Panc1 (cell line): ENCODE results near the gene SLC30A5. TPM values are rescaled to one million over a fixed set of nuclear protein-coding genes. Genes with fewer than 3 reads are reported as not detected.

Experiments
- ATAC-seq: fragments of 200-7000 bp; cut with Tn5 transposase; 2 replicates; pipeline ENCODE4 v1.9.1; 2020; ENCODE audit warnings: mild to moderate bottlenecking, moderate library complexity
- BruUV-seq: library from RNA; stranded (reverse); fragments of 400-500 nt; replicated peaks from 2 replicates; lab custom pipeline; 2021; lab: Mats Ljungman, UMichigan
- CTCF ChIA-PET: fragments of 300-600 bp; sonication (Branson Sonifier 250); formaldehyde crosslinking; loops from one replicate; lab custom pipeline; 2022; ENCODE audit warnings: antibody characterized with exemption; lab: Charles Lee
- POLR2A ChIA-PET: fragments of 300-600 bp; sonication (Branson Sonifier 250); formaldehyde crosslinking; loops from one replicate; lab custom pipeline; 2022; ENCODE audit warnings: antibody characterized with exemption; lab: Charles Lee
- DNase-seq: peaks from one replicate; pipeline ENCODE4 v3.0.0-alpha.2; 2010; ENCODE audit warnings: low read depth, low spot score
- H3K27ac ChIP-seq: 2 replicates; pipeline ENCODE4 v1.5.1; 2011; ENCODE audit warnings: mild to moderate bottlenecking, low read length, inconsistent platforms
- H3K27me3 ChIP-seq: fragments of 200-500 bp; sonication (Bioruptor generic); 2 replicates; pipeline ENCODE4 v1.6.0; 2014; ENCODE audit warnings: low read length, inconsistent platforms; ENCODE audit not compliant: control insufficient read depth, insufficient read depth
- H3K36me3 ChIP-seq: fragments of 200-500 bp; sonication (Bioruptor generic); 2 replicates; pipeline ENCODE4 v1.5.1; 2014; ENCODE audit warnings: inconsistent platforms, mild to moderate bottlenecking, low read length, moderate library complexity; ENCODE audit not compliant: control insufficient read depth, insufficient read depth
- H3K4me1 ChIP-seq: 2 replicates; pipeline ENCODE4 v1.5.1; 2011; ENCODE audit warnings: inconsistent platforms, mild to moderate bottlenecking, low read length, moderate library complexity; ENCODE audit not compliant: control insufficient read depth, insufficient read depth
- H3K4me3 ChIP-seq, 2 experiments: 2 replicates each; pipeline ENCODE4 v1.5.1; 2011 to 2012; ENCODE audit warnings: low read depth in 2 of 2, low read length in 2 of 2, mild to moderate bottlenecking in 2 of 2, inconsistent platforms in 1 of 2, moderate library complexity in 1 of 2
- H3K9me3 ChIP-seq: fragments of 200-500 bp; sonication (Bioruptor generic); 2 replicates; pipeline ENCODE4 v1.5.1; 2014; ENCODE audit warnings: low read depth, mild to moderate bottlenecking, inconsistent platforms, low read length, moderate library complexity; ENCODE audit not compliant: control insufficient read depth, insufficient read depth
- CTCF ChIP-seq: fragments of 450-650 bp; IDR thresholded peaks from 2 replicates; pipeline ENCODE4 v1.5.1; 2017; ENCODE audit warnings: mild to moderate bottlenecking
- POLR2AphosphoS5 ChIP-seq: IDR thresholded peaks from 2 replicates; pipeline ENCODE4 v1.6.1; 2012; ENCODE audit warnings: mild to moderate bottlenecking, low read depth, low read length, moderate library complexity
- REST ChIP-seq, 2 experiments: IDR thresholded peaks; 2 replicates each; pipeline ENCODE4 v1.6.1; 2011 to 2012; ENCODE audit warnings: low read depth in 2 of 2, control low read depth in 1 of 2, low read length in 1 of 2, mild to moderate bottlenecking in 1 of 2, moderate library complexity in 1 of 2; ENCODE audit not compliant: insufficient read depth in 1 of 2
- SIN3A ChIP-seq: IDR thresholded peaks from 2 replicates; pipeline ENCODE4 v1.6.1; 2012; ENCODE audit warnings: low read depth, mild to moderate bottlenecking, low read length, moderate library complexity, borderline replicate concordance; ENCODE audit not compliant: insufficient read depth
- TCF7L2 ChIP-seq: IDR thresholded peaks from 2 replicates; pipeline ENCODE4 v1.6.1; 2011; ENCODE audit warnings: mild to moderate bottlenecking, low read depth, low read length, inconsistent platforms
- in situ Hi-C: cut with HindIII; loops from 2 replicates; pipeline ENCODE4 v1.10.0; 2016; ENCODE audit warnings: low sequenced_read_pairs, low pct_unique_long_range_greater_than_20kb
- intact Hi-C: fragments of 100-400 bp; cut with micrococcal nuclease; formaldehyde crosslinking; loops from one replicate; pipeline ENCODE4 v1.10.0; 2022; ENCODE audit not compliant: unreplicated experiment
- total RNA-seq: library from RNA; stranded (reverse); gene quantifications from one replicate; pipeline ENCODE4 v1.2.1, GENCODE V29; 2021; ENCODE audit not compliant: unreplicated experiment

SLC30A5 gene
- total RNA-seq, 1 experiment from 2014 or later, result 61.3 TPM

- intact Hi-C loops, result no loop called here
- ChIA-PET CTCF (no interaction called here), POLR2A (no interaction called here)
- no peaks in the 10 kb centered on the region for H3K9me3 ChIP-seq
- DNase-seq, result no peak
- no peak overlapping the region for H3K4me3 ChIP-seq
- H3K27me3 ChIP-seq, result no peaks in the 10 kb centered on the region
- no peak for ATAC-seq
- no TSS peak for BruUV-seq
- TF ChIP-seq POLR2AphosphoS5 (no peak), SIN3A (no peak), REST (IDR thresholded peaks at IDR 0.05; ENCODE audit: insufficient read depth in 1 of 2, low read depth in 2 of 2, low read length in 1 of 2) (no peak), TCF7L2 (no peak)
- in situ Hi-C loops, result no loop called here
- no peaks in the 10 kb centered on the region for H3K36me3 ChIP-seq
- H3K4me1 ChIP-seq, result no peaks in the 10 kb centered on the region
- H3K27ac ChIP-seq, result no peak overlapping the region
These were observed 64.2 kb downstream of the SLC30A5 start for GRCh38 chr5:69158039-69158438.

- Histone ChIP-seq H3K4me3 (no peak overlapping the region), H3K36me3 (no peaks in the 10 kb centered on the region), H3K27me3 (no peaks in the 10 kb centered on the region), H3K27ac (no peak overlapping the region), H3K9me3 (no peaks in the 10 kb centered on the region), H3K4me1 (no peaks in the 10 kb centered on the region)
- BruUV-seq, result no TSS peak
- TF ChIP-seq CTCF (no peak), POLR2AphosphoS5 (no peak), REST (IDR thresholded peaks at IDR 0.05; ENCODE audit: insufficient read depth in 1 of 2, low read depth in 2 of 2, low read length in 1 of 2) (no peak), SIN3A (no peak), TCF7L2 (no peak)
- ChIA-PET POLR2A (interaction anchor here (0.7 kb wide), 1 partner anchor 14 kb away, joined by 4 read pairs; no protein-coding TSS in a partner anchor), CTCF (no interaction called here)
- in situ Hi-C loops, result no loop called here
- intact Hi-C loops, result no loop called here
- ATAC-seq (no peak), DNase-seq (no peak)
These were observed 66.8 kb downstream of the SLC30A5 start for GRCh38 chr5:69160651-69161050.
